Activated CD8-positive, alpha-beta memory T cell treated with anti-CD3 and anti-CD28 coated beads, Interleukin-2, amount 50 U/mL, for 4 hours (primary cell): ENCODE measurements around the gene TBCE.

Experiments used
- DNase-seq: peaks from one replicate; pipeline ENCODE4 v3.0.0-alpha.2; 2020

TBCE gene

DNA sequence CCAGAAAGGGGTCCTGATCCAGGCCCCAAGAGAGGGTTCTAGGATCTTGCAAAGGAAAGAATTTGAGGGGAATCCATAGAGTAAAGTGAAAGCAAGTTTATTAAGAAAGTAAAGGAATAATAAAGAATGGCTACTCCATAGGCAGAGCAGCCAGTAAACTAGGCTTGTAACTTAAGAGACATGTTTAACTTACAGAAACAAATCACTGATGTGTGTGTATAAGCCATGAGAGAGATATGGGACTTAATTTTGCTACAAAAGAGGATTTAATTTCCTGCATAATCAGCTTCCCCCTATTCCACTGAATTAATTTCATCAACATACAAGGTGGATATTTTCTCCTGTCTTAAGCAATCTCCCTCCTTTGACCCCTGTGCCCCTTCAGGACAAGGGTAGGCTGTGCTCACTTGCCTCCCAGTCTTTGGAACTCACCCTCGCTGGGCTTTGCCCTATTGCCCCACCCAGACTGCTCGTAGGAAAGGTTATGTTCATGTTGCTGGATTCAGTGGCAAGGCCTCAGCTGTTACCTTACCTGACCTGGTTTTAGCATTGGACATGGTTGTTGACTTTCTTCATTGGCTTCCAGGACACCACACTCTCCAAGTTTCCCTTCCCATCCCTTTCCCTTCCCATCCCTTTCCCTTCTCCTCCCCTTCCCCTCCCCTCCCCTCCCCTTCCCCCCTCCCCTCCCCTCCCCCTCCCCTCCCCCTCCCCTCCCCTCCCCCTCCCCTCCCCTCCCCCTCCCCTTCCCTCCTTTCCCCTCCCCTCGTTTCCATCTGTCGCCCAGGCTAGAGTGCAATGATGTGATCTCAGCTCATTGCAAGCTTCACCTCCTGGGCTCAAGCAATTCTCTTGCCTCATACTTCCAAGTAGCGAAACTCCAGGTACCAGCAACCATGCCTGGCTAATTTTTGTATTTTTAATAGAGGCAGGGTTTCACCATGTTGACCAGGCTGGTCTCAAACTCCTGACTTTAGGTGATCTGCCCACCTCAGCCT, 44.6 kb downstream of the TBCE start:
- no peak for DNase-seq

GRCh38 chr1:235415008-235415904, 48.0 kb downstream of the TBCE start:
- peak; percentile 59 for DNase-seq

- DNase-seq, result no peak
These were observed 49.4 kb downstream of the TBCE start for GRCh38 chr1:235416662-235417049.

- peak; percentile 62 for DNase-seq
These were observed 50.0 kb downstream of the TBCE start for GRCh38 chr1:235417086-235417697.

DNA sequence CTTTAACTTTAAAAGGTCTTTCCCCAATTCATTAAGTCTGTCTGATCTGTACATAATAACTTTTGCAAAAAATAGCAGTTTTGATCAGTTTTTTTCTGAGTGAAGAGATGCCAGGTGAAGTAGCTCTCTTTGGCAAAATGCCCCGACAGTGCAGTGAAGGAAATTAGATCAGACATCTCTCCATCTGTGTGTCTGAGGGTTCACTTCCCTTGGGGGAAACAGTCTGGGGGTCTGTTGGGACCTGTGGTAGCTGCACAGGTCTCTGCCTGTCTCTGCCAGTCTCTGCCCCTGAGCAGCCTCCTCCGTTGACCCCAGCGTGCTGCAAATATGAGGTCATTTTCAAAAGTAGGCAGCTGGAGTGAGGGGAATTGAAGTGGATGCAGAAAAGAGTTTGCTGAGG, 54.5 kb downstream of the TBCE start:
- DNase-seq, result no peak

DNA sequence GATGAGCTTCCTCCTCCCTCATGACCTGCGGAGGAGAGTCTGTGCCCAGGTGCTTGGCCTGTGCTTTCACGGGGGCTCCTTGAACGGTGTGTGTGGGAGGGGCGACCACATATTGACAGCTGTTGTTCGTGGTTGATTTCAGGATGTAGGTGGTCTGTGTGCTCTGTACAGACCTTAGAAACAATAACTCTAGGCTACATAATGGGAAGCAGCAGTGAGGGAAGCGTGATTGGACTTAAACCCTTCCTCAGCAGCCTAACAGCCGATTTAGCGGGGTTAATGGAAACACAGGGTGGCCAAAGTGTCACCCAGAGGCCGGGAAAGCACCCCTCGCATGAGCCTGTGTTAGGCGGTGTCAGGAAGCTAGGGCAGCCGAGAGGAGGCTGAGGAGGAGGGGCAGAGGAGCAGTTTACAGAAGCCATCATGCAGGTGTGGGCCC, 56.0 kb downstream of the TBCE start:
- DNase-seq, result peak; percentile 24

DNA sequence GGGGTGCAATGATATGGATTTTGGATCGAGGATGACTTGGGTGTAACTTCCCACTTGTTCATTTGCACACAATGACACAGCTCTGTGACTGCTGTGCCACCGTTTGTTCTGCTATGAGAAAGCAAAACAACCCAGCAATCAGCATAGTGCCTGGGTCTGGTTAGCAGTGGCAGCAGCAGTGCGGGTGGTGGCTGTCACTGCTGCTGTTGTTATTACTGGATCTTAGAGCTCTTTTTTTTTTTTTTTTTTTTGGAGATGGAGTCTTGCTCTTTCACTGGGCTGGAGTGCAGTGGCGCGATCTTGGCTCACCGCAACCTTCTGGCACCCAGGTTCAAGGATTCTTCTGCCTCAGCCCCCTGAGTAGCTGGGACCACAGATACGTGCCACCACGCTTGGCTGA, 56.9 kb downstream of the TBCE start:
- DNase-seq, result no peak

GRCh38 chr1:235425357-235425756, 58.1 kb downstream of the TBCE start:
- DNase-seq, result no peak

DNA sequence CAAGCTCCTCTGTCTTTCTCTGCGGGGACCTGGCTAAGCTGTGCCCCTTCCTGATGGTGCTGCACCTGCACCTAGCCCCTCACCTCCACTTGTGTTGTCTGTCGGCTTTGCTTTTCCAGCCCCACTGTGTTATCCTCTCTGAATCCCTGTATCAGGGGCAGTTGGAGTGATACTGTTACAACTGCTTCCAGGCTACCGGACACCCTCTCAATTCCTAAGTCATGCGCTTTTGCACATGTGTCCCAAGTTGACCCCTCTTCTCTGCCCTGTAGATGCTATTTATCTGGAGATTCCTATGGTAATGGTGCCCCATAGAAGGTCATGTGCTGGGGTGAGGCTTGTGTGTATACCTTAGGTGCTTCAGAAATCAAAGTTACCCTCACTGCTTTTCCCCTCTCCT, 58.9 kb downstream of the TBCE start:
- DNase-seq, result no peak

- DNase-seq, result no peak
These were observed 59.5 kb downstream of the TBCE start for GRCh38 chr1:235426680-235427079.

DNA sequence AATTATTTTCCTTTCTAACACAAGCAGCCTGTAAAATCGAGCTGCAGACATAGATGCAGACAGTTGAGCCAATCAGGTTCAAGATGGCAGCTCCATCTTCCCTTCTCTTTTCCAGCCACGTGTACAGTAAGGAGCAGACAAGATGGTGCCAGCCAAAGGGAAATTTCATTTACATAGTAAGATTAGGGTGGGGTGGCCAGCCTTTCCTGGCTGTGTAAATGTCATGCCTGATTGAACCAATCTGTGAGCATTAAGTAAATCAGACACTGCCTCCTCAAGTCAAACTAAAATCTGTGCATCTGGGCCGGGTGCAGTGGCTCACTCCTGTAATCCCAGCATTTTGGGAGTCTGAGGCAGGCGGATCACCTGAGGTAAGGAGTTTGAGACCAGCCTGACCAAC, 60.2 kb downstream of the TBCE start:
- no peak for DNase-seq

DNA sequence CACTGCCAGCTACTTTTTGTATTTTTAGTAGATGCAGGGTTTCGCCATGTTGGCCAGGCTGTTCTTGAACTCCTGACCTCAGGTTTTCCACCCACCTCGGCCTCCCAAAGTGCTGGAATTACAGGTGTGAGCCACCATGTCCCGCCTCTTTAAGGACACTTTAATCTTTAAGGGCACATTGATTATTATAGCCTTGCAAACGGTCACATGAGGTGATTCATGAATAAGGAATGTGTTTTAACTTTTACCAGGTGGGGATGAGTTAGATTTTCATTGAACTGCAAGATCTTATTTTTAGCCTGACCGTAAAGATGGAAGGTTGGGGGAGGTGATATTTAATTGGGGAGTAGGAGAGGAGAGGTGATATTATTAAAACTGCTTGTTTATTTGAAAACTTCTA, 61.9 kb downstream of the TBCE start:
- no peak for DNase-seq

DNA sequence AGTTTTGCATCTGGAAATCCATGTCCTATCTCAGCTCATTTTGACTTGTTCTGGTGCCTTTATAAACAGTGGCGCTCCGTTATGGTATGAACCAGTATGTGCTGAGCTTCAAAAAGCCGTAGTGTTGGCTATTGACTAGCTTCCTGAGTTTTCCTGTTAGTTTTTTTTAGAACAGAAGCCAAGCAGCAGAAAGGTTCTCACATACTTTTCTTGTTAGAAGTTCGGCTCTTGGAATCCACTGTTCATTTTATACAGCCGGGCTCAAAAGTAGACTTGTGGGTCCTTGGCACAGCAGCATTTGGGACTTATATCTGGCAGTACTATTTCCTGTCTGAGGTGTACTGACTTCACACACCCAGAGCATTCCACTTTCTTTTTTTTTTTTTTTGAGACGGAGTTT, 63.8 kb downstream of the TBCE start:
- DNase-seq, result no peak

GRCh38 chr1:235434001-235434400, 66.8 kb downstream of the TBCE start:
- no peak for DNase-seq

DNA sequence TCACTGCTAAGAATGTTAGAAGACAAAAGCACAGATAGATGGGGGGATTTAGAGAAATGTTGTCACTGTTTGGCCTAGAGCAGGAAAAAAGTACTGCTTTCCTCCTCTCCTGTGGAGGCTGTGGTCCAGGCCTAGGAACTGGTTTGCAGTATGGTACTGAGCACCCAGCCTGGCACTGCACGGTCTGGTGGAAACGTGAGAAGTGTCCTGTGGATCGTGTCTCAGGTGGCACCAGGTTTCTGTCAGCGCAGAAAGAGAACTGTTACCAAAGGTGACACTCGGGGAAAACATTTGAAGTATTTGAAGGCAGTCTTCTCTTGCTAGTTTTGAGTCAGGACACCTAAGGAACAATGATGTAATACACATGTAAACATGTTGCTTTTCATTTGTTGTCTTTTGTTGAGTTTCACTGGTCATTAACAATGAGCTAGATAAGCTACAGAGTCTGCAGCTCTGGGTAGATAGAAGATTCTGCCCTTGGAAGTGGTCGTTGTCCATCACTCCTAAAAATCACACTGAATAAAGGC, 74.0 kb downstream of the TBCE start:
- DNase-seq, result no peak

- DNase-seq, result no peak
These were observed 75.7 kb downstream of the TBCE start for GRCh38 chr1:235442788-235443429.

GRCh38 chr1:235448616-235449015, 81.4 kb downstream of the TBCE start:
- DNase-seq, result no peak

GRCh38 chr1:235450433-235450832, 83.2 kb downstream of the TBCE start:
- no peak for DNase-seq

DNA sequence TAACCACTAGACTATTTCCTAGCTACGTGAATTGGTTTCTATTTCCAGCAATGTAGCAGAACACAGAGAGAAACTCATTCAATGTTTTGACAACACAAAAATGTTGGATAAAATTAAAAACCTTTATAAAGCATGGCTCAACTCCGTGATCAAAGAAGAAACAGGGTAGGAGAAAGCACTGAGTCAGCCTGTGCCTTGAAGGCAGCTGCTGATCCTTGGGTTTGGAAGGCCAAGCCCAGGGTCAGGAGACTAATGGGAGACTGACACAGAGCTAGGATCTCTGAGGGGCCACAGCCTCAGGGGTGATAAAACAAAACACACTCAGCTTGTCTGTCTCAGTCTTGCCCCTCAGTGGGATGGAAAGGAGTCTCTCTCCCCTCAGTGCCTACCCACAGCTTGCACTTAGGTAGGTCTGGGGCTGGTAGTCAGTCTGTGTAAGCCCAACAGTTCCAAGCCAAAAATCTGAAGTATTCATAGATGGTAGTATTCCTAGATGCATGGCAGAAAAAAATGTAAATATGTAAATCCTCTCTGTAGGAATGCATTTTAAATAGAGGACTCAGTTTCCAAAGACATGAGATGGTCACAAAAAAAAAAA, 83.8 kb downstream of the TBCE start:
- no peak for DNase-seq

DNA sequence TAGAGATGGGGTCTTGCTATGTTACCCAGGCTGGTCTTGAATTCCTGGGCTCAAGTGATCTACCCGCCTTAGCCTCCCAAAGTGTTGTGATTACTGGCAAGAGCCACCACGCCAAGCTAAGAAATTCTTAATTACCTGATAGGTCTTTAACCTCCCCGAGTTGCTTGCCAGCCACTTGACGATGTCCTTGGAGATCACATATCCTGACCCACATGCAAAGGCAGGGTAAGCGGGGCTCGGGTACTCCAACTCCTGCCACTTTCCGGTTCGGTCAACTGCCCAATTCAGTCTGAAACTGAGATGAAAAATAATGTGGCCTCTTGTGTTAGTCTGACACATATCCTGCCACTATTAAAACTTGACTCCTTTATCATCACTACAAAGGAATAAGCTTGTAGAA, 86.8 kb downstream of the TBCE start:
- DNase-seq, result no peak

- no peak for DNase-seq
These were observed 87.9 kb downstream of the TBCE start for GRCh38 chr1:235455097-235455496.

DNA sequence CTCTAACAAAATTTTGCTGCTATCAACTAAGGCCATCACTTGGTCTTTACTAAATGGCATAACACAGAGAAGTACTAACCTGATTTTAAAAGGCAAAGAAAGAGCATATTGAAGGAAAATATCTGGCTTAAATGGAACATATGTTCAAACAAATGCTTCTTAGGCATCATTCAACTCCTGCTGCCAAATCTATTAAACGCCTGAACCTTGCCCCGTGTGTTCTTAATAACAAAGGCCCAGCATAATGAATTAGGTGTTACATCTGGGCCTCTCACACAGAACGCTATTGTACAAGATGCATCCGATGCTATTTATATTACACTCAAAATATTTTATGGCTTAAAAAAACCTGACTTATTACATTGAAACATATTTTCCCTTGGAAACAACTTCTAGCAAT, 88.6 kb downstream of the TBCE start:
- DNase-seq, result no peak
